DND-41 (cell line): ENCODE measurements around the gene TTN.

Experiments
- CTCF ChIP-seq: IDR thresholded peaks from 2 replicates; pipeline ENCODE4 v1.5.1; 2012; ENCODE audit warnings: borderline replicate concordance, low read length, moderate library complexity, mild to moderate bottlenecking; ENCODE audit not compliant: poor library complexity, severe bottlenecking; ENCODE audit errors: extremely low read depth
- EZH2 ChIP-seq: IDR thresholded peaks from 3 replicates; pipeline ENCODE4 v1.6.1; 2012; ENCODE audit warnings: borderline replicate concordance, low read depth, mild to moderate bottlenecking, moderate library complexity, low read length, inconsistent platforms; ENCODE audit not compliant: severe bottlenecking

GRCh38 chr2:178510384-178510783, 296.8 kb downstream of the TTN start:
- TF ChIP-seq CTCF (no peak), EZH2 (no peak)
